ENCODE results near the gene RNF39. TPM values are rescaled to one million over a fixed set of nuclear protein-coding genes. Genes with fewer than 3 reads are reported as not detected.

Gene RNF39
- total and polyA plus RNA-seq, 2 donors (not counting 3 experiments of a cell fraction or from before 2014, with no cell fraction given), result not detected

- Histone ChIP-seq H3K4me2 (ENCODE audit: insufficient read depth, low read length) (peak overlapping the region; percentile 79), H3K79me2 (ENCODE audit: control insufficient read depth, insufficient read depth, low read length) (no peaks in the 10 kb centered on the region), H3K9me3 (replicated peaks; ENCODE audit: control insufficient read depth, insufficient read depth, low read length) (no peaks in the 10 kb centered on the region), H3K27ac (ENCODE audit: insufficient read depth, low read depth, low read length) (no peak overlapping the region), H3K36me3 (ENCODE audit: control insufficient read depth in 2 of 2, extremely low read depth in 1 of 2, insufficient read depth in 2 of 2, low read length in 2 of 2) (no peaks in the 10 kb centered on the region), H3K4me1 (ENCODE audit: control insufficient read depth, extremely low read depth, insufficient read depth, low read length) (peaks cover 17% of the 10 kb centered on the region), H3K27me3 (ENCODE audit: control insufficient read depth in 2 of 2, insufficient read depth in 2 of 2, low read length in 2 of 2) (peaks cover 46 to 64% of the 10 kb centered on the region in 2 experiments), H3K9me1 (replicated peaks; ENCODE audit: control insufficient read depth, extremely low read depth, insufficient read depth, low read length) (no peaks in the 10 kb centered on the region), H2AFZ (ENCODE audit: low read depth, low read length) (peak overlapping the region; percentile 81), H3K4me3 (replicated peaks in 1 of 3; ENCODE audit: insufficient read depth in 1 of 3, low read depth in 1 of 3, low read length in 3 of 3) (peak overlapping the region in 1 of 3 experiments; percentile 12), H4K20me1 (replicated peaks; ENCODE audit: control insufficient read depth, extremely low read depth, insufficient read depth, low read length) (no peaks in the 10 kb centered on the region), H3K9ac (replicated peaks; ENCODE audit: extremely low read depth, insufficient read depth, low read length) (no peak overlapping the region)
- POLR2A ChIA-PET, result interaction anchor here (1.2 kb wide), 1 partner anchor 41 kb away, joined by 6 read pairs; the partner anchor contains the start of gene POLR1H
- TF ChIP-seq JUN (IDR thresholded peaks at IDR 0.05; ENCODE audit: borderline replicate concordance, insufficient read depth, insufficient read length, low read depth) (no peak), EZH2 (IDR thresholded peaks at IDR 0.05; ENCODE audit: borderline replicate concordance, low read depth, low read length, severe bottlenecking) (no peak), GATA2 (IDR thresholded peaks at IDR 0.05; ENCODE audit: insufficient read depth, insufficient read length, low read depth, low read length) (no peak), POLR2A (IDR thresholded peaks at IDR 0.05; ENCODE audit: low read depth, low read length) (no peak), MYC (IDR thresholded peaks at IDR 0.05; ENCODE audit: low read depth, low read length) (no peak), CTCF (IDR thresholded peaks at IDR 0.05; ENCODE audit: extremely low read depth in 1 of 2, insufficient read depth in 1 of 2, low read depth in 1 of 2, low read length in 2 of 2) (no peak), MAX (IDR thresholded peaks at IDR 0.05; ENCODE audit: insufficient read depth, insufficient read length) (no peak), POLR2AphosphoS5 (IDR thresholded peaks at IDR 0.05; ENCODE audit: insufficient read depth, low read depth, low read length) (no peak), FOS (IDR thresholded peaks at IDR 0.05; ENCODE audit: borderline replicate concordance, insufficient read depth, low read length) (no peak)
- intact Hi-C loops (cut with micrococcal nuclease), result loop anchor here (1.0 to 2.0 kb wide), 2 partner anchors 41 to 110 kb away; partner anchors contain the start of genes POLR1H and TRIM26
- BruUV-seq (replicated peaks), result no TSS peak
- dilution Hi-C loops (cut with MboI; ENCODE audit: extremely low pct_ligation_motif_present, low sequenced_read_pairs), result no loop called here
- no peak for DNase-seq (ENCODE audit: low read depth, low spot score)
- CTCF ChIA-PET, result interaction anchor here (0.6 to 5.6 kb wide), 36 partner anchors 9 to 294 kb away, joined by 3 to 311 read pairs (median 5); partner anchors contain the start of genes POLR1H, PPP1R11, TRIM31 and TRIM39
- FAIRE-seq, result peak; percentile 31
Observed at GRCh38 chr6:30102414-30102969, 26.9 kb upstream of the RNF39 start.
